Measurements from ENCODE around the gene TMEM44.
A peak's percentile ranks its signal among the peaks of the same experiment; 100 is the strongest.

The TMEM44 gene

GRCh38 chr3:194633349-194634004, at the start of gene TMEM44:
TMEM44 (minus strand) TSS chr3:194633419; CDS start chr3:194633215, 204 bp downstream.
- DNase-seq (ENCODE audit: extremely low read depth, low read depth) = peak; percentile 40
- TF ChIP-seq, protein P1, sequence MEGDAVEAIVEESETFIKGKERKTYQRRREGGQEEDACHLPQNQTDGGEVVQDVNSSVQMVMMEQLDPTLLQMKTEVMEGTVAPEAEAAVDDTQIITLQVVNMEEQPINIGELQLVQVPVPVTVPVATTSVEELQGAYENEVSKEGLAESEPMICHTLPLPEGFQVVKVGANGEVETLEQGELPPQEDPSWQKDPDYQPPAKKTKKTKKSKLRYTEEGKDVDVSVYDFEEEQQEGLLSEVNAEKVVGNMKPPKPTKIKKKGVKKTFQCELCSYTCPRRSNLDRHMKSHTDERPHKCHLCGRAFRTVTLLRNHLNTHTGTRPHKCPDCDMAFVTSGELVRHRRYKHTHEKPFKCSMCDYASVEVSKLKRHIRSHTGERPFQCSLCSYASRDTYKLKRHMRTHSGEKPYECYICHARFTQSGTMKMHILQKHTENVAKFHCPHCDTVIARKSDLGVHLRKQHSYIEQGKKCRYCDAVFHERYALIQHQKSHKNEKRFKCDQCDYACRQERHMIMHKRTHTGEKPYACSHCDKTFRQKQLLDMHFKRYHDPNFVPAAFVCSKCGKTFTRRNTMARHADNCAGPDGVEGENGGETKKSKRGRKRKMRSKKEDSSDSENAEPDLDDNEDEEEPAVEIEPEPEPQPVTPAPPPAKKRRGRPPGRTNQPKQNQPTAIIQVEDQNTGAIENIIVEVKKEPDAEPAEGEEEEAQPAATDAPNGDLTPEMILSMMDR (IDR thresholded peaks at IDR 0.05; ENCODE audit: low read depth, low read length) = peak; percentile 36

DNA sequence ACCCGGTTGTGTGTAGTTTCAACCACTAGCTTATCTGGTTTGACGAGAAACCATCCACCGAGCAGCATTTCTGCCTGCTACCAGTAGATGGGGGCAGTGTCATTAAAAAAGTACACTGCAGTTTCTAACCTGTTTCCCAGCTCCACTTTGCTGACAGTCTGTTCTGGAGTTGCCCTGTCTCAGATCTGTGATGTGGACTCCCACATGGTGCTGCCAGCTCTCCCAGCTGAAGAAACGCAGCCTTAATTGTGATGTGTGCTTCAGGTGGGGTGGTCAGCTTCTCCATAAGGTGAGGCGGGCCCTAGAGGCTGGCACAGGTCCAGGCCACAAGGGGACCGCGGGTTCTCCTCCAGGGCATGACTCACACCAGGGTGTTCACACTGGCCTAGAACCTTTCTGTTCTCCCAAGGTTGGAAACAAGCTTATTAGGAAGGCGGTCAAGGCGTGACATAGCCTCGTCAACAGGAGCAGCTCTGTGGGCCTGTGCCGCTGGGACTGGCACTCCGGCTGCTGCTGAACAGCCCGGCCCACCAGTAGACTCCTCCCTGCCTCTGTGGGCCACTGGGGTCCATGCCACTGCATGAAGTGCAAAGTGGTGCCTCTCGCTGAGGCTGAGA, 49.6 kb upstream of the TMEM44 start:
- TF ChIP-seq, protein P1 (IDR thresholded peaks at IDR 0.05; ENCODE audit: low read depth, low read length) = peak; percentile 89
- peak; percentile 66 for DNase-seq (ENCODE audit: extremely low read depth, low read depth)

GRCh38 chr3:194682189-194682693, 49.0 kb upstream of the TMEM44 start:
- no peak for DNase-seq (ENCODE audit: extremely low read depth, low read depth)
- TF ChIP-seq, protein P1 (IDR thresholded peaks at IDR 0.05; ENCODE audit: low read depth, low read length) = no peak

GRCh38 chr3:194680888-194681615, 47.8 kb upstream of the TMEM44 start:
- TF ChIP-seq, protein P1 (IDR thresholded peaks at IDR 0.05; ENCODE audit: low read depth, low read length) = no peak
- no peak for DNase-seq (ENCODE audit: extremely low read depth, low read depth)

- TF ChIP-seq, protein P1 (IDR thresholded peaks at IDR 0.05; ENCODE audit: low read depth, low read length) = no peak
- no peak for DNase-seq (ENCODE audit: extremely low read depth, low read depth)
Observed at GRCh38 chr3:194676471-194676870, 43.3 kb upstream of the TMEM44 start.

DNA sequence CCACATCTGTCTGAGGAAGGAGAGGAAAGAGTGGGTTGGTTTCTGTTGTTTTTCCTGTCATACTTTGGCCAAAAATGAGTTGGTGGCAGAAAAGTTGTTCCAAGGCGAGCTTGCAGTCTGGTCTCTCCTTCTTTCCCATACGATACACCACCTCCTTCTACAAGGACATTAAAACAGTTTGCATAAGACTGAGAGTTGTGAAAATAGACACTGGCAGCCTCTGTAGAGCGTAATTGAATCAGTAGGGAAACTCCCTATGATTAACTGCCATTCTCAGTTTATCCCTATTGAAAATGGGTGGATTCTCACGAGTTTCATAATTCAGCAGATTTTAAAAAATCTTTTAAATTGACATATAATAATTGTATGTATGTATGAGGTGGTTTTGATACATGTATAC, 42.5 kb upstream of the TMEM44 start:
- TF ChIP-seq, protein P1 (IDR thresholded peaks at IDR 0.05; ENCODE audit: low read depth, low read length) = no peak
- DNase-seq (ENCODE audit: extremely low read depth, low read depth) = no peak

Measured in AG09319 (cell line).